ENCODE data around the gene WFDC12.

- TF ChIP-seq POLR2A (IDR thresholded peaks at IDR 0.05; ENCODE audit: extremely low read depth, insufficient read length) (no peak), CTCF (IDR thresholded peaks at IDR 0.05; ENCODE audit: low read depth, low read length) (no peak), MYC (IDR thresholded peaks at IDR 0.05; ENCODE audit: low read depth, low read length) (no peak)
Measured at GRCh38 chr20:45088247-45088646, 36.0 kb downstream of the WFDC12 start.
